ENCODE data around the gene MTOR. TPM values are rescaled to one million over a fixed set of nuclear protein-coding genes. Genes with fewer than 3 reads are reported as not detected.

The MTOR gene
- total and polyA plus RNA-seq, 2 of the 8 experiments (the other 6 are each of a cell fraction or from before 2014, with no cell fraction given), result 44.2 to 76.8 TPM

- TF ChIP-seq NANOG (IDR thresholded peaks at IDR 0.05; ENCODE audit: insufficient read depth, low read depth, low read length, poor library complexity, severe bottlenecking) (no peak), EP300 (IDR thresholded peaks at IDR 0.05; ENCODE audit: borderline replicate concordance in 1 of 2, low read depth in 2 of 2, low read length in 2 of 2) (no peak)
These were observed 147.4 kb downstream of the MTOR start (continued) for GRCh38 chr1:11114966-11115365.

Measured in H1 (cell line).